ENCODE measurements around the gene FCRL4.
"Not testable (repeated sequence)": the region's sequence is repeated elsewhere in the genome, so short reads cannot be mapped to it uniquely, and the experiment has no call there.

FCRL4 gene

DNA sequence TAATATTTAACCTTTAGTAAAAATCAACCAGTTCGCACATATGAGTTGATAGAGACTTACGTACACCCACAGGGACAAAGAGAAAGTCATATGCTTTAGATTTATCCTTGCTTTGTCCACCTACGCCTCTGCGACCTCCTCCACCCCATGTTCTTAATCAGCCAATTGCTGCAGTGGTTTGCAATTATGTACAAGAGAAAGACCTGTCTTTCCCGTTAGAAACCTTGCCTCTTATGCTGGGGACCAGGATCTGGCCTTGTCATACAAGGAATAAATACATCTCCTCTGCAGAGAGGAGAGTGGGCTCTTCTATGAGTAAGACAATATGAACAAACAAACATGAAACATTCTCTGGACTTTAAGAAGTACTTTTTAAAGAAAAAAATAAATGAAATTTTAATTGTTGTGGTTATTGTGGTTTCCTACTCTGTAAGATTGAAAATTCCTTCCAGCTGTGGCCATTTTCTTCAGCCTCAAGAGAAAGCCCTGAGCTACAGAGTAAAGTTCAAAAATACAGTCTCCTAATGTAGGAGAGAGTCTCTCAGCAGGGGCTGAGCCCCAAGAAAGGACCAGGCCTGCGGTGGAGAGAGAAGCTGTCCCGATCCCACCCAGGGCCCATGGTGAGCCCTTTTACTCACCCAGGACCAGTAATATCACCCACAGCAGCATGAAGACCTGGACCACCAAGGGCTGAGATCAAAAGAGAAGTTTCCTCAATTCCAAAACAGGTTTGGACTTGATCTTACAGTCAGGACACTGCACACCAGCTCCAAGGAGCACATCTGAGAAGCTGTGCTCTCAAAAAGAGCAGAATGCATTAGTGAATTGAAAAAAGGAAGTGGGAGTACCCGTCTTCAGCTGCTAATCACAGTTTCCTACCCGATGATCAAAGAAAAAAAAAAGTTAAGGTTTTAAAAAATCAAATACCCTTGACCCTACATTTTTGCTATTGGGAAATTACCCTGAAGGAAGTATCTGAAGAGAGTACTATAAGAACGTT lies 45.9 kb downstream of the FCRL4 start, which contains the start of gene FCRL5:
FCRL5 (minus strand) TSS at position 822 of the 1,000 bp plus-strand sequence; CDS start at position 669, 153 bp downstream.
- no peak for DNase-seq (ENCODE audit: low read depth)

DNA sequence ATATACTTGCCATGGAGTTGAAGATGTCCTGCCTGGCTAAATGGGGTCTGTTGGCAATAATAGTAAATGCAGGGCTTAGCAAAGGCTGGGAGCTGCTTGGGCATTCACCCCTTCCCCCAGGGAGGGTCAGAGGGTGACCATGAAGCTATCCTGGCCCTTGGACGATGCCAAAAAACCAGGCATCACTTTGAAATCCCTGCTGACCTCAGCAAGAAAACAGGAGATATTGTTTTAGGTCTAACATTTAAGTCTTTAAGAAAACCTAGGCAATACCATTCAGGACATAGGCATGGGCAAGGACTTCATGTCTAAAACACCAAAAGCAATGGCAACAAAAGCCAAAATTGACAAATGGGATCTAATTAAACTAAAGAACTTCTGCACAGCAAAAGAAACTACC lies 49.8 kb downstream of the FCRL4 start:
- DNase-seq (ENCODE audit: low read depth), result not testable (repeated sequence)

DNA sequence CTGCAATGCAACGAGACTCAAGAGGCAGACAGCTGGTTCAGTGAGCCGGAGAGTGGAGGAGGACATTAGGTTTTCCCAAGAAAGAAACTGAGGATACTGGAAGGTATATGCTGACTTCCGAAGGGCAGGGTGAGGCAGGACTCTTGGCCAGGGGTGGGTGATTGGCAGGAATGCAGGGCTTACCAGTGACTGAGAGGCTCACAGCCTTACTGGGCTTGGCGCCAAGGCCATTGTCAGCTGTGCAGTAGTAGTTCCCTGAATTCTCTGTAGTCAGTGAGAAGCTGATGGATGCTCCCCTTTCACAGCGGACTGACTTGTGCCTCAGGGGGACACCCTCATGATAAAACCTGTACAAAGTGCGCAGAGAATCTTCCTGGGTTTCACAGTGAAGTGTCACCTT lies 55.2 kb downstream of the FCRL4 start:
- DNase-seq (ENCODE audit: low read depth), result no peak

DNA sequence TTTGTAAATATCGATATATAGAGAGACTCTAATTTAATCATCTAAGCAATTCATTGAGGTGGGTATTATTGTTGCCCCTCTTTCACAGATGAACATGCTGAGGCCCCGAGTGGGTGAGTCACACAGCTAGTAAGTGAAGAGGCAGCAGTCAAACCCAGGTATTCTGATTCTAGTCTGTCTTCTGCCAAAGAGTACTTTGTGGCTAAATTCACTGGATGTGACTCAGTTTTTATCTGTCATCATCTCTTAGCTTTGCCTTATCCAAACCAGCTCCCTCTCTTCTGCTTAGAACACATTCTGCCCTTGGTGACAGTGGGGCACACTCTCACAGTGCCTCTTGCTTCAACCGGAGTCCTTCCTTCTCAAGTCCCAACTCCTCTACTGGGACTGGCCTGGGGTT lies 57.0 kb downstream of the FCRL4 start:
- DNase-seq (ENCODE audit: low read depth), result no peak

DNA sequence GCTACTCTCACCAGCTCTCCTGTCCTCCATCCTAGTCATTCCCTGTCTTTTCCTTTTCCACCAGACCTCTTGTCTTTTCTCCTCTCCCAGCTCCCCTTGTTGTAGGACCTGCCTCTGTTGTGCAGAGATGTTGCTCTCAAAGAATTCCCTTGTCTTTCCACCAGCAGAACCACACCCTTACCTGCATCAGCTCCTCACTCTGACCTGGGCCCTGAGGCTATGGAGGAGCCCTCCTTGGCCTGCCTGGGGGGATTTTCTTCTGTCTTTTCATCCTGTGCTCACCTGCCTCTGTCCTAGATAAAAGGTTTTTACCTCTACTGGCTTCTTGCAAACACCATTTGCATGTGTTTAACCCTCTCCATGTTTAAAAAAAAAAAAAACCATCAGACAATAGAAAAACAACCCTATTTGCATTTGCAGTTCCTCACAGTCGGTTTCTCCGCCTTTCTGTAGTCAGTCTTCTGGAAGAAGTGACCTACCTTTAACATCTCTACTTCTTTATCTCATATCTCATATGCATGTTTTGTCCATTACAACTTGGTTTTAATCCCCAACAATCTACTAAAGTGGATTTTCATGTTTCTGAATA lies 57.6 kb downstream of the FCRL4 start:
- no peak for DNase-seq (ENCODE audit: low read depth)

DNA sequence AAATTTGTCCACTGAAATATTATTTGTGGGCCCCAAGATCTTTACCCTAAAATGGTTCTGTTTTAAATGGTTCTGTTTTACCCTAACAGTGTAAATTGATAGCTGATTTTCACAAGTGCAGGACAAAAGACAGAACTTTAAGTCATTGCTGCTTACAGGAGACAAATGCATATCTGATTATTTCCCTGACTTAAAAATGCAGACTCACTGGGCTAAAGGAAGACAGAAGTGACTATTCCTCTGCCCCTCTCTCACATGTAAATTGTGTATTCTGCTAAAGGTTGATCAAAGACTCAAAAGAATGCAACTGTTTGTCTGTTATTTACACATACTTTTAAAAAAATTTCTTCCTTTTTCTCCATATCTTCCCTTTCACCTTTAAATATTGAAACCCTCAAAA lies 58.3 kb downstream of the FCRL4 start:
- no peak for DNase-seq (ENCODE audit: low read depth)

DNA sequence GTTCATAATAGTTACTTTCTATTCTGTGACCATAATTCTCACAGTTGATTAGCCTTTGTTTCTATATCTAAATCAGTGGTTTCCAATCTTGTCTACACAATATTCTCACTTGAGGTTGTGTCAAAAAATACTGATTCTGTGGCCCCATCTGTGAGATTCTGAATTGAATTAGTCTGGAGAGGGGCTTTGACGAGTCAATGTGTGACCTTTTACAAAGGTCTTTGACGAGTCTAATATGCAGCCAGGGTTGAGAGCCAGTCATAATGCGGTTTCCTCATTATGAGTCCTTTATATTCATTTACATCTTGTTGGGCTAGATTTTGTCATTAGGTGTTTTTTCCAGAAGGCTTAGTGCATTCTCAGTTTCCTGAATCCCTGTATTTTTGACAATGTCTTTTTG lies 65.3 kb downstream of the FCRL4 start:
- no peak for DNase-seq (ENCODE audit: low read depth)

DNA sequence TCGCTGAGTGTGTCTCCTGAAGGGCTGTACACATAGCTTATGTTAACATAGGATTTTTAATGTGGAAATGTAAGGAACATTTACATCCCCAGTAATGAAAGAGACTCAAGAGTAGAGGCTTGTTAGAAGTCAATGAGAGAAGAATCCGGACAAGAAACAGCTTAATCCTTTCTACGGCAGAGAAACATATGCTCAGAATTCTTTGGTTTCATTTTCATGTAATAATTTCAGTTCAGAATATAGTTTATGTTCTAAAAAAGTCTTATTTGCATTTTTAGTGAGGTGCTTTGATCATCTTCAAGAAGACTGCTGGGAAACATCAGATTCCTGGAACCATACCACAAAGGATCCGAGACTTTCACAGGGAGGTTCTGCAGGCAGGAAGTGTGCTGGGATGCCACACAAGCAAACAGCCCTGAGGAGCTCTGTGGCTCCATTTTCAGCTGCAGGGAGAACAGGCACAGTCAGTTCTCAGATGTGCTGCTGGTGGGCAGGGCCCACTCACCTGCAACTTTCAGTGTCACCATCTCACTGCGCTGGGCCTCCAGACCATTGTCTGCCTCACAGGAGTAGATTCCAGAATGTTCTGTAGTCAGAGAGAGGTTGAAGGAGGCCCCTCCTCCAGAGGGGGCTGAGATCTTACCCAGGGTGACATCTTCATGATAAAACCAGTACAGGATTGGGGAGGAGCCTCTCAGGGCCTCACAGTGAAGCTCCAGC lies 74.0 kb downstream of the FCRL4 start:
- DNase-seq (ENCODE audit: low read depth), result no peak
